Measurements from ENCODE around the gene FECH.
"Not testable (repeated sequence)": the region's sequence is repeated elsewhere in the genome, so short reads cannot be mapped to it uniquely, and the experiment has no call there.

Gene FECH

GRCh38 chr18:57533006-57533867 is 53.3 kb downstream of the FECH start:
- DNase-seq (ENCODE audit: low read depth in 2 of 2) = no peak

GRCh38 chr18:57529151-57529550 is 57.4 kb downstream of the FECH start:
- no peak for DNase-seq (ENCODE audit: low read depth in 2 of 2)

DNA sequence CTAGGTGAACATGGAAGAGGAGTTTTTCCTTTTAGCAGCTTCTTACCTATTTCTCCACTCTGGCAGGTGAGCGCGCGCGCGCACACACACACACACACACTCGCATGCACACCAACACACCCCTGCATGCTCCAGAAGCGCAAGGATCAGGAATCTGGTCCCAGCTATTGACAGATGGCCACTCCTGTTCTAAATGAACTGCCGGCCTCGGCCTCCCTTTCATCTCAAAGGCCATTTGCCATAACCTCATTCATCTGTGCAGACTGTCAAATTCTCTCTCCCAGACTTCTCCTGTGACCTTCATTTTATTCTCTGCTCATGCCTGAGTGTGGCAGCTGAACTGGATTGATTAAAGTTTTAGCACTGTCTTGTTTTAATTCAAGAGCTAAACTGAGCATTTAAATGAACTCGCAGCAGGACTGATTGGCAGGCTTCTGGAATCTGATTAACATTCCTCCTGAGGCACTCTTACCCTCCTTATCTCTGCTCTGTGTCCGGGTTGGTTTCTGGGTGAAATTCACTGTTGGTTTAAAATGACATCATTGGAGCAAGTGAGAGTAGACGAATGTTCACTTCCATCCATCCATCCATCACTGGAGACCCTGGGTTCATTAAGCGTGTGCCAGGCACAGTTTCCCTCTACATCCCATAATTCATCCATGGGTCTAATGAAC is 58.8 kb downstream of the FECH start:
- DNase-seq (ENCODE audit: low read depth in 2 of 2) = no peak

GRCh38 chr18:57523171-57523956 is 63.1 kb downstream of the FECH start:
- no peak for DNase-seq (ENCODE audit: low read depth in 2 of 2)

DNA sequence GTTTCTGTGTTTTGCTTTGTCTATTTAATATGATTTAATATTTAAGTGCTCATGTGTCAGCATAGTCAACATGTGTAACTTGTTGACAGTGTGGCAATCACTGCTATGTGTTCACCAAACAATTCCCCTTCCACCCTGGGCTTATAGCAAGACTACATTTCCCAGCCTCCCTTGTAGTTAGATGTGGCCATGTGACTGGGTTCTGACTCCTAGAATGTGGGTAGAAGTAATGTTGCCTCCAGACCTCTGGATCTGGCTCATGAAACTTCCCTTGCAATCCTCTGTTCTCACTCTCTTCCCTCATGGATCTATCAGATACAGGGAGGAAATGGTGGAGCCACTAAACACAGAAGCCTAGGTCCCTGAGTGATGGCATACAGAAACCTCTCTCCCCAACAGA is 64.2 kb downstream of the FECH start:
- DNase-seq (ENCODE audit: low read depth in 2 of 2) = not testable (repeated sequence)

DNA sequence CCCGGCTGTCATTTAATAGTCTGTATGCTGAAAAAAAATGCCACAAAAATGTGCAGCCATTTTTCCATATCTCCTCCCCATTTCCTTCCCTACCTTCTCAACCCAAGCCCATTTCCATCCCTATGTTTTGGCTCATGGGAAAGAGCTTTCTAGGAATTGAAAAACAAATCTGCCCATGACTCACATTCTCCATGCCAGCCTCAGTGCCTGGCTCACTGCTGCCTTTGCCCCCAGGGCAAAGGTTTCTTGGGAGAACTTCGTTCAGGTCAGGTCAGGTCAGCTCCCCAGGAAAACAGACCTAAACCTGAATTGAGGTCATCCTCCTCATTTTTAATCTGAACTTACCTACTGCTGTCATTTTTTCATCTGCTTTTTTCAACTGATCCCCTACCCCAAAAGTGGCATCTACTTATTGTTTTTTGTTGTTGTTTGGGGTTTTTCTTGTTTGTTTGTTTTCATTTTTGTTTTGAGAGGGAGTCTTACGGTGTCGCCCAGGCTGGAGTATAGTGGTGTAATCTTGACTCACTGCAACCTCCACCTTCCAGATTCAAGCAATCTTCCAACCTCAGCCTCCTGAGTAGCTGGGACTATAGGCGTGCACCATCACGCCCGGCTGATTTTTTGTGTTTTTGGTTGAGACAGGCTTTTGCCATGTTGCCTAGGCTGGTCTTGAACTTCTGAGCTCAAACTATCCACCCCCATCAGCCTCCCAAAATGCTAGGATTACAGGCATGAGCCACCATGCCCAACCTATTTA is 66.7 kb downstream of the FECH start:
- no peak for DNase-seq (ENCODE audit: low read depth in 2 of 2)

- no peak for DNase-seq (ENCODE audit: low read depth in 2 of 2)
Observed at GRCh38 chr18:57518533-57518932, 68.0 kb downstream of the FECH start.

DNA sequence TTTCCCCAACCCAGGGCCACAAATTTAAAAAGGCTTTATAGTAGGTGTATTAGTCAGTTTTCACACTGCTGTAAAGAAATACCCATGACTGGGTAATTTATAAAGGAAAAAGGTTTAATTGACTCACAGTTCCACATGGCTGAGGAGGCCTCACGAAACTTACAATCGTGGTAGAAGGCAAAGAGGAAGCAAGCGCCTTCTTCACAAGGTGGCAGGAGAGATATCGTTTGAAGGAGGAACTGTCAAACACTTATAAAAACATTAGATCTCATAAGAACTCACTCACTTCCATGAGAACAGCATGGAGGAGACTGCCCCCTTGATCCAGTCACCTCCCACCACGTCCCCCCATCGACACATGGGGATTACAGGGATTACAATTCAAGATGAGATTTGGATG is 70.4 kb downstream of the FECH start:
- no peak for DNase-seq (ENCODE audit: low read depth in 2 of 2)

GRCh38 chr18:57505231-57505630 is 81.3 kb downstream of the FECH start:
- no peak for DNase-seq (ENCODE audit: low read depth in 2 of 2)

- DNase-seq (ENCODE audit: low read depth in 2 of 2) = no peak
Observed at GRCh38 chr18:57502624-57503023, 83.9 kb downstream of the FECH start.

DNA sequence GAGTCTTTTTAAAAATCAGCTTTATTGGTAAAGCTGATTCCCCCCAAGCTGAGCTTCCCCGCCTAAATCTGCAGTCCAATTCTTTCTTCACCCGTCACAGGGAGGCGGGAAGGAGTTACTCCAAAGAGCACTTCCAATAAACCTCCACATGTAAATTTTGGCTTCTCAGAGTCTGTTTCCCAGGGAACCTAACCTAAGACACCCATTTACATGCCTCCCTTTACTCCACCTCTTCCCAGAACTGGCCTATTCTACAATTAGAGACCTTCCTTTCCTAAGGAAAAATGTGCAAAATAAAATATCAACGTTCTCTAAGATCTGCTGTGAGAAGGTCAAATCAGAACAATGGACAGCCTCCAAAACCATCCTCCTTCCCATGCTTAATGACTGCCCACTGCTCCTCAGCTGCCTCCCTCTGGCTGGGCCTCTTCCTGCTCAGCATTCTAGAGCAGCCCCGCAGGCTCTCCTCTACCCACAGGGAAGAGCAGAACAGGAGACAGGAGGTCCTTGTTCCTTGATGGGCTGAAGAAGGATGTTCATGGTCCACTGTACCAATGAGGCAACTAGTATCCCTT is 87.7 kb downstream of the FECH start:
- no peak for DNase-seq (ENCODE audit: low read depth in 2 of 2)

All from activated CD4-positive, alpha-beta T cell treated with anti-CD3 and anti-CD28 coated beads for 24 hours (primary cell).